K562 treated with DMSO at 1 percent for 4 hours (cell line): ENCODE data around the gene ATXN7L1. TPM values are rescaled to one million over a fixed set of nuclear protein-coding genes. Genes with fewer than 3 reads are reported as not detected.

ENCODE experiments used
- total RNA-seq: library from RNA; unstranded; fragments of 300-600 nt; gene quantifications from 2 replicates; pipeline ENCODE4 v1.2.3, GENCODE V29; 2022; ENCODE audit not compliant: insufficient read depth

The ATXN7L1 gene
- 4.4 and 8.9 TPM in 2 replicates for total RNA-seq

GRCh38 chr7:105876091-105876963 lies at the start of gene ATXN7L1:
TSS of gene ATXN7L1 (minus strand) at chr7:105876599. CDS start at chr7:105876558, 41 bp downstream.

GRCh38 chr7:105581066-105581811 lies 295.2 kb downstream of the ATXN7L1 start, which contains the start of gene EFCAB10:
TSS of gene EFCAB10 (minus strand) at chr7:105581493. CDS start at chr7:105581463, 30 bp downstream.

Other genes with a start within 250 kb of the ATXN7L1 start
- gene CDHR3, start 86.7 kb upstream of the ATXN7L1 start, total RNA-seq = not detected in 2 replicates
- 58.4 and 69.2 TPM in 2 replicates for gene SYPL1, start 235.7 kb upstream of the ATXN7L1 start, total RNA-seq